Astrocyte (in vitro differentiated cells and primary cell): ENCODE measurements around the gene ZNF136.

Experiments used
- CTCF ChIP-seq: IDR thresholded peaks from 2 replicates; pipeline ENCODE4 v1.5.1; 2011; ENCODE audit warnings: low read depth, mild to moderate bottlenecking, inconsistent platforms, low read length, moderate library complexity; ENCODE audit not compliant: insufficient read depth
- EZH2 ChIP-seq: IDR thresholded peaks from 2 replicates; pipeline ENCODE4 v1.6.1; 2012; ENCODE audit warnings: mild to moderate bottlenecking, low read length, inconsistent platforms; ENCODE audit not compliant: insufficient read depth

DNA sequence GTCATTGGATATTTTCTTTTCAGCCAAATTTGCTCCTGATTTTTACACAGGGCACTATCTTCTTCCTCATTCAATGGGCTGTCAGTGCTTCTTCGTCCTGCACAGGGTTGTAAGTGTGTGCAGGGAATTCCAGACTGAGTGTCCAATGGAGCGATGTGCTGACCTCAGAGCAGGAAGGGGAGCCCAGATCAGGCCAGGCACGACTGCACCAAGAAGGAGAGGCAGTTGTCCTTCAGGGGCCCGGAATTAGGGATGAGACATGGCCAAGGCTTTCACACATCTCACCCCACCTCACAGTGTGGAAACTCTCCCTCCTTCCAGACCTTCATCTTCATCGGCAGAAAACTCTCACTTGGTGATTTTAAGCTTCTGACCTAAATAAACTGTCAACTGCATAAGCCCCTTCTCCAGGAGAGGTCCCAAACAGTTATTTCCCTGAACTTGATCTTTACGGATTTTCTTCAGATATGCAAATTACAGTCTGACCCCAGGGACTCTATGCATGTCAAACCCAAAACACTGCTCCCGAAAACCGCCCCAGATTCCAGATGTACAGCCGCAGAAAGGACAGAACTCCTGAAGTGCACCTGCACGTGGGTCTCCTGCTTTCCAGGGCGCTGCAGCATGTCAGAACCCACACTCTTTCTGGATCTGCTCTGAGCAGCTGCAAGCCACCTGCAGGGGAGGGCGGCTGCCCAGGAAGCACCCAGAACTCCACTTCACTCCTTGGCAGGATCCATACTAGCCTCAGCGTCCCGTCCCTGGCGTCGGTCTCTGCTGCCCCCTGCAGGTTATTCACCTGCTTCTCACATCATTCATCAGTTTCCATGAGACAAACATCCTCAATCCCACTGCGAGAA lies 22.1 kb upstream of the ZNF136 start:
- TF ChIP-seq EZH2: no peak
- peak; percentile 57 for TF ChIP-seq CTCF
